PFSK-1 (cell line): ENCODE results near the gene OR8B12.

ENCODE experiments used
- FOXP2 ChIP-seq: optimal IDR thresholded peaks from 2 replicates; pipeline ENCODE3; 2011; ENCODE audit warnings: borderline replicate concordance, control low read depth, inconsistent platforms; ENCODE audit not compliant: insufficient read depth; ENCODE audit errors: extremely low read length, extremely low read depth
- POLR2AphosphoS5 ChIP-seq: IDR thresholded peaks from 2 replicates; pipeline ENCODE4 v1.6.1; 2012; ENCODE audit warnings: low read depth, mild to moderate bottlenecking, control low read depth, low read length, moderate library complexity
- SIN3A ChIP-seq: IDR thresholded peaks from 2 replicates; pipeline ENCODE4 v1.6.1; 2012; ENCODE audit warnings: mild to moderate bottlenecking, low read length, moderate library complexity, borderline replicate concordance; ENCODE audit not compliant: insufficient read depth
- TAF1 ChIP-seq: IDR thresholded peaks from 2 replicates; pipeline ENCODE4 v1.6.1; 2012; ENCODE audit warnings: low read length, control low read depth, borderline replicate concordance; ENCODE audit not compliant: insufficient read depth
- TF ChIP-seq, protein P1 (sequence below), 2 experiments: IDR thresholded peaks; 2 replicates each; pipeline versions ENCODE4 v1.6.1 to v1.8.0; 2011 to 2012; ENCODE audit warnings: low read depth in 2 of 2, low read length in 2 of 2, control low read depth in 1 of 2, inconsistent platforms in 1 of 2, mild to moderate bottlenecking in 1 of 2, moderate library complexity in 1 of 2; ENCODE audit not compliant: insufficient read depth in 1 of 2

Gene OR8B12

DNA sequence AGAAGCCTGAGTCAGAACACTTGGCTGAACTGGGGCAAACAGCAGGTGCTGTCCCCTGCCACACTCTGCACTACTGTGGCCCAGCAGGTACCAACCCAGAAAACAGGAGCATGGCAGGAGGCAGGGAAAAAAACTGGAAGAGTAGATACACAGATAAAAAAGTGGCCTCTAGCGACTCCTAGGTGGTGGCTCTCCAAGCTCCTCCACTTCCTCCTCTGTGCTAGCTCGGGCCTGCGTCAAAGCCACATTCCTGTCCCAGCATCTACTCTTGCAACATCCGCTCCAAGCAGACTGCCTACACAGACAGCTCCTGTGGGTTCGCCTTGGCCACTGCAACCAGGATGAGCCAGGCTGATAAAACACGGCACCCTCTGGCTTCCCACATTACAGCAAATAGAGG lies 6.9 kb downstream of the OR8B12 start:
- TF ChIP-seq, protein P1, sequence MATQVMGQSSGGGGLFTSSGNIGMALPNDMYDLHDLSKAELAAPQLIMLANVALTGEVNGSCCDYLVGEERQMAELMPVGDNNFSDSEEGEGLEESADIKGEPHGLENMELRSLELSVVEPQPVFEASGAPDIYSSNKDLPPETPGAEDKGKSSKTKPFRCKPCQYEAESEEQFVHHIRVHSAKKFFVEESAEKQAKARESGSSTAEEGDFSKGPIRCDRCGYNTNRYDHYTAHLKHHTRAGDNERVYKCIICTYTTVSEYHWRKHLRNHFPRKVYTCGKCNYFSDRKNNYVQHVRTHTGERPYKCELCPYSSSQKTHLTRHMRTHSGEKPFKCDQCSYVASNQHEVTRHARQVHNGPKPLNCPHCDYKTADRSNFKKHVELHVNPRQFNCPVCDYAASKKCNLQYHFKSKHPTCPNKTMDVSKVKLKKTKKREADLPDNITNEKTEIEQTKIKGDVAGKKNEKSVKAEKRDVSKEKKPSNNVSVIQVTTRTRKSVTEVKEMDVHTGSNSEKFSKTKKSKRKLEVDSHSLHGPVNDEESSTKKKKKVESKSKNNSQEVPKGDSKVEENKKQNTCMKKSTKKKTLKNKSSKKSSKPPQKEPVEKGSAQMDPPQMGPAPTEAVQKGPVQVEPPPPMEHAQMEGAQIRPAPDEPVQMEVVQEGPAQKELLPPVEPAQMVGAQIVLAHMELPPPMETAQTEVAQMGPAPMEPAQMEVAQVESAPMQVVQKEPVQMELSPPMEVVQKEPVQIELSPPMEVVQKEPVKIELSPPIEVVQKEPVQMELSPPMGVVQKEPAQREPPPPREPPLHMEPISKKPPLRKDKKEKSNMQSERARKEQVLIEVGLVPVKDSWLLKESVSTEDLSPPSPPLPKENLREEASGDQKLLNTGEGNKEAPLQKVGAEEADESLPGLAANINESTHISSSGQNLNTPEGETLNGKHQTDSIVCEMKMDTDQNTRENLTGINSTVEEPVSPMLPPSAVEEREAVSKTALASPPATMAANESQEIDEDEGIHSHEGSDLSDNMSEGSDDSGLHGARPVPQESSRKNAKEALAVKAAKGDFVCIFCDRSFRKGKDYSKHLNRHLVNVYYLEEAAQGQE (IDR thresholded peaks at IDR 0.05; ENCODE audit: insufficient read depth in 1 of 2, low read depth in 2 of 2, low read length in 2 of 2): no peak

DNA sequence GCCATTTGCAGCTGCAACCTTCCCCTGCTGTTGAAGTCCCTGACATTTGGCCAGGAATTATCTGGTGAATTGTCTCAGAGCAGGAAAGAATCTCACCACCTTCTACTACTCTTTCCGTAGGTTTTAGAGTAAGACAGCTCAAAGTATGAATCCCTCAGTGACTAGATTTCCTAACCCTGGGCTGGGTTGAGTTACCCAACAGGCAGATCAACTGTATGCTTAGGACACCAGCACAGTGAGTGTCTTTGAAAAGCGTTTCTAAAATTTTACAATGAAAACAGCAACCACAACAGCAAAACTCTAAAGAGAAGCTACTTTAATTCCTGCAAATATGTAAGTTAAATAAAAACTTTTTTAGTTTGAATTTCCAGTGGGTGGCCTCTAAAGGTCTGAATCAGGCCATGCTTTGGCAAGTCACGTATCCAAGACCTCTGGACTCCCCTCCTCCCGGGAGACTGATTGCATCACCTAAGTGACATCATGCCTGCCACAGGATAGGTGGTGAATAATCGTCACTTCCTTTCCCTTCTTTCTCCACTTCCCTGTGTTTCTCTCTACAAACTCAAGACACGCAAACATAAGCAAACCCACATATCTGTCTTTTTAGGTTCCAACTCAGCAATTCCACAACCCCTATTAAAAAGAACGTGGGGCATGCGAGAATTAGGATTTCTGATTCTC lies 7.8 kb downstream of the OR8B12 start:
- TF ChIP-seq FOXP2 (no peak), POLR2AphosphoS5 (no peak), SIN3A (no peak), TAF1 (no peak)
- TF ChIP-seq, protein P1 (IDR thresholded peaks at IDR 0.05; ENCODE audit: insufficient read depth in 1 of 2, low read depth in 2 of 2, low read length in 2 of 2): no peak

DNA sequence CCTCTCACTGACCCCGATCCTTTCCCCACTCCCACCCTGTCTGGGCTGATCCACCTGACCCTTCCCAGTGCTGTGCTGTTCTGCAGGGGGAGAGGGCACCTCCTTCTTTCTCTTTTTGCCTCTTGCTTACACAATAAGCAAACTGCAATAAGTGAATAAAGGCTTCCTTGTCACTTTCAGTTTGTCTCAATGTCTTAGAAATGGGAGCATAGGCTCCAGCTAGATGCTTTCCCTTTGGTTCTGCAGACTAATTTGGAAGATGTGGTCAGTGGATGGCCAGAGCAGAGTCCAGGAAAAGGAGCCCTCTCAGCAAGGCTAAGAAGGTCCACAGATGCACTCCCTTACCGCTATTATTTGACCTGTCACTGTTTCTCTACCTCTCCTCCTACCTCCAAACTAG lies 9.4 kb downstream of the OR8B12 start:
- TF ChIP-seq FOXP2 (no peak), SIN3A (no peak)

DNA sequence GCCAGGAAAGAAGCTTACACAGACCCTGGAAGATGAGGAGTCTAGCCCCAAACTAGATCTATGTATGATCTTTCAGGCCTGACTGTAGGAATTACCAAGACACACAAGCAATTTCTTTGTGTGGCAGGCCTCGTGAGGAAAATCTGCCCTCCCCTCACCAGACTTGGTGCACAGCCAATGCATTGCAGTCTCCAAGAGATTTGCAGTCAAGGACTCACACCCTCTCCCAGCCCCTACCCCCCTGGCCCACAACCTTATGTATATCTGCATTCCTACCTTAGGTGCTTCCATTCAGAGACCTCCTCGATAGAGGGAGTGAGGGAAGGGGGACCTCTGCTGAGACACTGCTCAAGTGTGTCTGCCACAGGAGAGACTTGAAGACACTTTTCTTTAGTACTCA lies 9.8 kb downstream of the OR8B12 start:
- TF ChIP-seq TAF1: no peak
- no peak for TF ChIP-seq SIN3A
- TF ChIP-seq POLR2AphosphoS5: no peak

DNA sequence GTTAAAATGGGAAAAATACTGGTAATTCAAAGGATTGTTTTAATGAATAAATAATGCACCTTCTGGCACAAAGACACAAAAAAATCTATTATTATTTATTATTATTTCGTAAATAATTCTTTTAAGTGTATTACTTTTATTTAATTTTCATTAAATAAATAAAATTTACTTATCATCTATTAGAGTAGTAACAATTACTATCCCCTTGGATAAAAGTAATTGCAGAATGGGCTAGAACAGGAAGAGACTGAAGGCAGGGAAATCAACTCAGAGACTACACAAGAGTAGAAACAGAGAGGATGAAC lies 23.0 kb downstream of the OR8B12 start:
- no peak for TF ChIP-seq FOXP2
- no peak for TF ChIP-seq SIN3A
- no peak for TF ChIP-seq TAF1
- TF ChIP-seq, protein P1 (IDR thresholded peaks at IDR 0.05; ENCODE audit: insufficient read depth in 1 of 2, low read depth in 2 of 2, low read length in 2 of 2): no peak
- TF ChIP-seq POLR2AphosphoS5: no peak

DNA sequence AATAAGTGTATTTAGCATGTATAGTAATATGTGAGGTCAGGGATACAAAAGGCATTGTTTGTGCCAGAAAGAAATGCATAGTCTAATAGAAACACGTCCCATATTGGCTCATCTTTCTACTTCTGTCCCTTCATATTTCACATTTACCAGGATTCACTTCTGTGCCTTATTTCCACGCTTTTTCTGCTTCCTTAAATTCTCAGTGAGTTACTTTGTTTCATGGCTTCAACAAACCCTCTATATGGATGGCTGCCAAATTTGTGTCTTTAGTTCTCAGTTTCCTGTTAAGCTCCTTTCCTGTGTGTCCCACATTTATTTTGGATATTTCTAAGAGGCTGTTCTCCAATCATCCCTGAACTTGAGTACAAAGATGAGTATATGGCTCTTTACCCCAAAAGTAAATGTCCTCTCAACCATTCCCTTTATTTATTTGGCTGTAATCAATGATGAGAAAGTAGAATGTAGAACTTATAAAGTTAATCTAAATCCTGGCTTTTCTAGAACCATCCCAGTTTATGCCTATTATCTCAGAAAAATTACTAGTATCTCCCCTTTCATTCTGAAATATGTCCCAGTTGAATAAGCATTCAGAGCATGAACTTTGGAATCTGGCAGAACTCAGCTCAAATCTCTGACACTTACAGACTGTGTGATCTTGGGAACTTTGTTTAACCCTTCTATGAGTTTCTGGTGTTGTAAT lies 23.5 kb downstream of the OR8B12 start:
- no peak for TF ChIP-seq POLR2AphosphoS5
- no peak for TF ChIP-seq SIN3A
- TF ChIP-seq FOXP2: no peak
- TF ChIP-seq, protein P1 (IDR thresholded peaks at IDR 0.05; ENCODE audit: insufficient read depth in 1 of 2, low read depth in 2 of 2, low read length in 2 of 2): no peak
- no peak for TF ChIP-seq TAF1
